HUDEP-2 (cell line): Measurements from ENCODE around the gene EIF5A2.
"Not testable (repeated sequence)": the region's sequence is repeated elsewhere in the genome, so short reads cannot be mapped to it uniquely, and the experiment has no call there.

ENCODE experiments used
- DNase-seq, 76 experiments: peaks; one replicate each; lab custom pipeline; 2025; ENCODE audit not compliant: unreplicated experiment in 76 of 76; lab: John Stamatoyannopoulos, UW

The EIF5A2 gene

DNA sequence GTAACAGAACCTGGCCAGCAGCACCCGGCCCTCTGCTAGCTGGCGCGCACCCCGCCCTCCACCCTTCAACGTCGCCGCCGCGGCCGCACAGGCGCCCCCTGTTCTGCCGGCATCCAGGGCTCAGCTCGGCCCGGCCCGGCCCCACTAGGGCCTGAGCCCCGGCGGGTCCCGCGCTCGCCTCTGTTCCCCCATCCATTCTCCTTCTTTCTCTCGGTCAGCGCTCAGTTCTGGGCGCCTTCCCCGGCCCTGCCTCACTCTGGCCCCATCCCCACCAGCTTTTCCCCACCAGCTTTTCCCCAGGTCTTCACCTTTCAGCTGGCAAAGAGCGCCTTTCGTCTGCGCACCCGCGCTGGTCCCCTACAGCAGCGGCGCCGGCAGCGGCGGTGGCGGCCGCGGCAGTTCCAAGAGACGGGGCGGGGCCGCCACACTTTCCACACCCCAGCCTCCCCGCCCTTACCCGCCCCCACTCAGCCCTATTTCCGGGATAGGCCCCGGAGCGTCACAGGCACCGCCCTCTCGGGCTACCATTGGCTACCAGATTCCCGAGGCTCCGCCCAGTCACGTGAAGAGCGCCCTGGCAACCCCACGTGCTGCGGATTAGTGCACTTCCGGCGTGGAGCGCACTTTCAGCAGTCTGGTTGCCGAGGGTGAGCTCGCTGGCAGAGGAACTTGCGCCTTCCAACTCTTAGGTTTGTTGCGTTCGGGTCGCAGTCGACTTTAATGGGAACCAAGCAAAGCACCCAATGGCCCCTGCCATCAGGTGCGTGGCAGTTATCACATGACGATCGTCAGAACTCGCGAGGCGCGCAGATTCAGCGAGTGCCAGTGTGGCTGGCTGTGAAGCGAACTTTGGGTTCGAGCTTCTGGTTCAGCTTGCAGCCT, at the start of gene EIF5A2:
EIF5A2 (minus strand) TSS at position 403 of the 882 bp plus-strand sequence. CDS start 831 bp downstream, outside the sequence.
- DNase-seq = peak; percentile 38 to 99 (median 96)

DNA sequence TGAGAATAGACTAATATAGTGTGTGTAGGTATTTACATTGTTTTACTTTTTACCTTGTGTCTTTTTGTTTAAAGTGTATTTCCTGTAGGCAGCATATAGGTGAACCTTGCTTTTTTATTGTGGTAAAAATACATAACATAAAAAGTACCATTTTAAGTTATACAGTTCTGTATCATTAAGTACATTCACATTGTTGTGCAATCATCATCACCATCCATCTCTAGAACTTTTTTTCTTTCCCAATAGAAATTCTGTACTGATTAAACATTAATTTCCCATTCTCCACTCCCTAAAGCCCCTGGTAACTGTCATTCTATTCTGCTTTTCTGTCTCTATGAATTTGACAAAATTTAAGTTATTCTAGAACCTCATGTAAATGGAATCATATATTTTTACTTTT, 48.2 kb upstream of the EIF5A2 start:
- DNase-seq = no peak

DNA sequence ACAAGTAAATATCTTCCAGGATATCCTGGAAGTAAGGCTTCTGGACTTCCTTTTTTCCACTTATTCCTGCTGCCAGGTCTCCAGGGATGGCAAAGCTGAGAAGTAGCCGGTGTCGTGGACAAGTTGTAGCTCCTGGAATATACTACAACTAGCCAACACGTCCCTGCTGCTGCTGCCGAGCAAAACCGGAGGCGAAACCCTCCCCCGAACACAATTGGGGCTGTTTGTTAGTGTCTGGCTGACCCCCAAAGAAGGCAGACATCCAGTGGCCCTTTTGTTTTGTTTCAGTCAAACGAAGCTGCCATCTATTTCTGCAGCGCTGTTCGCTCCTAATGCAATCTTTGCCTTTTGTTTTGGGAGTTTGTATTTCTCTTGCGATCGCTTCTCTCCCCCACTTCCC, 45.3 kb upstream of the EIF5A2 start:
- no peak for DNase-seq

DNA sequence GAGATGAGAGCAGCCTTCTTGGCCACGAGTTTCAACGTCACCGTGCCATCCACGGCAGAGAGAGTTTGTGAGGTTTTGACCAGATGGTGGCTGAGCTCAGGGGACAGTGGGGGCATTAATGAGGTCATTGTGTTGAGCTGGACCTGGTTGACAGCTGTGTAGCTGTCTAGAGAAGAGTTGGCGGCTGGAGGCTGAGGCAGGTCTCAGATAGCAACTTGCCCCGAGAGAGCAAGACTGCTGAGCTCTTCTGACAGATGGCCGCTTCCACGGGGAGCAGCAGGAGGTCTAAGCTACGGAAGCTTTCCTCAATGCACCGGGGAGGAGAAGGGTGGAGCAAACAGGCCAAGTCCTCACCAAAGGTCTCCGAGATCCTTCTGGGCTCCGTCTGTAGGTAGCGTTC, 44.8 kb upstream of the EIF5A2 start:
- DNase-seq = no peak

DNA sequence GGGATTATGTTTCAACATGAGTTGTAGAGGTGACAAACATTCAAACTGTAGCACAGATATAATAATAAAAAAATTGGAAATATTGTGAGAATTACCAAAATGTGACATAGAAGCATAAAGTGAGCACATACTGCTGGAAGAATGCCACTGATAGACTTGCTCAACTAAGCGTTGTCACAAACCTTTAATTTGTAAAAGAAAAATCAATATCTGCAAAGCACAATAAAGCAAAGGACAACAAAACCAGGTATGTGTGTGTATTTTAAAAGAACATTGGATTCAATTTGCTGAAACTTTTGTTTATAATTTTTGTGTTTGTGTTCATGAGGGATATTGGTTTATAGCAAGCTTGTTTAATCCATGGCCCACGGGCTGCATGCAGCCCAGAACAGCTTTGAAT, 40.8 kb upstream of the EIF5A2 start:
- no peak for DNase-seq

DNA sequence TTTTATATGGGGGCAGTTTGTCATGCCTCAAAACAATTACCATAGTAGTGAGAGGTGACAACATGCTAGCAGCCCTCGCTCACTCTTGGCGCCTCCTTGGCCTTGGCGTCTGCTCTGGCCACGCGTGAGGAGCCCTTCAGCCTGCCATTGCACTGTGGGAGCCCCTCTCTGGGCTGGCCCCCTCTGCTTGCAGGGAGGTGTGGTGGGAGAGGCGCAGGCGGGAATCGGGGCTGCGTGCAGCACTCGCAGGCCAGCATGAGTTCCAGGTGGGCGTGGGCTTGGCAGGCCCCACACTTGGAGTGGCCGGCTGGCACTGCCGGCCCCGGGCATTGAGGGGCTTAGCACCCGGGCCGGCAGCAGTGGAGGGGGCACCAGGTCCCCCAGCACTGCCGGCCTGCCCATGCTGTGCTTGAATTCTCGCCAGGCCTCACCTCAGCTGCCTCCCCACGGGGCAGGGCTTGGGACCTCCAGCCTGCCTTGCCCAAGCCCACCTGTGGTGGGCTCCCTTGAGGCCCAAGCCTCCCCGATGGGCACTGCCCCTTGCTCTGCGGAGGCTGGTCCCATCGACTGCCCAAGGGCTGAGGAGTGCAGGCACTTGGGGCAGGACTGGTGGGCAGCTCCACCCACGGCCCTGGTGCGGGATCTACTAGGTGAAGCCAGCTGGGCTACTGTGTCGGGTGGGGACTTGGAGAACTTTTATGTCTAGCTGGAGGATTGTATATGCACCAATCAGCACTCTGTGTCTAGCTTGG, 38.8 kb upstream of the EIF5A2 start:
- no peak for DNase-seq

DNA sequence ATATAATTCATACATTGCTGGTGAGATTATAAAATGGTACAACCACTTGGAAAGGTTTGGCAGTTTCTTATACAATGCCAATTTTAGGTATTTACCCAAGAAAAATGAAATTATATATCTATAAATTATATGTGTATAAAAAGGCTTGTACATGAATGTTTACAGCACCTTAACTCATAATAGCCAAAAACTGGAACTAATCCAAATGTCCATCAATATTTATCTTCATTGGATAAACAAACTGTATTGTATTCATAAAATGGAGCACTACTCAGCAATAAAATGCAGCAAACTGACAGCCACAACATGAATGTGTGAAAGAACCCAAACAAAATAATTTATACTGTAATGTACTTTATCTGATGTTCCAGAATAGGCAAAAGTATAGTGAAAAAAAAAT, 33.6 kb upstream of the EIF5A2 start:
- no peak for DNase-seq

DNA sequence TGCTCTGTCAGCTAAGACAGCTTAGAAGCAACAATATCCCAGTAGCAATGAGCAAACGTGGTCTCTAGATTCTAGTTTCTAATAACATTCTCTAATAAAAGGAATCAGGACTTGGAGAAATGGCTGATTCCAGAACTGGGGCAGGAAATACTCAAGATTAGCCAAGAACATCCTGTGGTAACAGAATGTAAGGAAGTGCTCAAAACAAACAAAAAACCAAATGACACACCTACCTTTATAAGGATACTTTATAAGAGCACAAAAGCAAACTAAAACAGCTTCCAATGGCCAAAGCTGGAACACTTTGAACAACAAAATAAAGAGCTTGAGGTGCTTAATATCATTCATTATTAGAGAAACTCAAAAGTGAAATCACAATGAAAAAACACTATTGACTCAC, 33.1 kb upstream of the EIF5A2 start:
- no peak for DNase-seq

DNA sequence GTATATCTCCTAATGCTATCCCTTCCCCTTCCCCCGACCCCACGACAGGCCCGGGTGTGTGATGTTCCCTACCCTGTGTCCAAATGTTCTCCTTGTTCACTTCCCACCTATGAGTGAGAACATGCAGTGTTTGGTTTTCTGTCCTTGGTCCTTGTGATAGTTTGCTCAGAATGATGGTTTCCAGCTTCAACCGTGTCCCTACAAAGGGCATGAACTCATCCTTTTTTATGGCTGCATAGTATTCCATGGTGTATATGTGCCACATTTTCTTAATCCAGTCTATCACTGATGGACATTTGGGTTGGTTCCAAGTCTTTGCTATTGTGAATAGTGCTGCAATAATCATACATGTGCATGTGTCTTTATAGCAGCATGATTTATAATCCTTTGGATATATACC, 24.6 kb upstream of the EIF5A2 start:
- DNase-seq = not testable (repeated sequence)

DNA sequence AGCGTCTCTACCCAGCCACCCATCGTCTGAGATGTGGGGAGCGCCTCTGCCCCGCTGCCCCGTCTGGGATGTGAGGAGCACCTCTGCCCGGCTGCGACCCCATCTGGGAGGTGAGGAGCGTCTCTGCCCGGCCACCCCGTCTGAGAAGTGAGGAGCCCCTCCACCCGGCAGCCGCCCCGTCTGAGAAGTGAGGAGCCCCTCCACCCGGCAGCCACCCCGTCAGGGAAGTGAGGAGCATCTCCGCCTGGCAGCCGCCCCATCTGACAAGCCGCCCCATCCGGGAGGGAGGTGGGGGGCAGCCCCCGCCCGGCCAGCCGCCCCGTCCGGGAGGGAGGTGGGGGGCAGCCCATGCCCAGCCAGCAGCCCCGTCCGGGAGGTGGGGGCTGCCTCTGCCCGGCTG, 15.1 kb upstream of the EIF5A2 start:
- not testable (repeated sequence) for DNase-seq

DNA sequence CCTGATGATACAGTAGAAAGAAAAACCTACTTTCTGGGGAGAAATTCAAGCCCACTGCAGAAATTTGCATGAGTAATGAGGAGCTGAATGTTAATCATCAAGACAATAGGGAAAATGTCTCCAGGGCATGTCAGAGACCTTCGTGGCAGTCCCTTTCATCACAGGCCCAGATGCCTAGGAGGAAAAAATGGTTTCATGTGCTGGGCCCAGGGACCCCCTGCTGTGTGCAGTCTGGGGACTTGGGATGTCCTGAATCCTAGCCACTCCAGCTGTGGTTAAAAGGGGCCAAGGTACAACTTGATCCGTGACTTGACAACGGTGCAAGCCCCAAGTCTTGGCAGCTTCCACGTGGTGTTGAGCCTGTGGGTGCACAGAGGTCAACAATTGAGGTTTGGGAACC, 10.3 kb upstream of the EIF5A2 start:
- DNase-seq = no peak

DNA sequence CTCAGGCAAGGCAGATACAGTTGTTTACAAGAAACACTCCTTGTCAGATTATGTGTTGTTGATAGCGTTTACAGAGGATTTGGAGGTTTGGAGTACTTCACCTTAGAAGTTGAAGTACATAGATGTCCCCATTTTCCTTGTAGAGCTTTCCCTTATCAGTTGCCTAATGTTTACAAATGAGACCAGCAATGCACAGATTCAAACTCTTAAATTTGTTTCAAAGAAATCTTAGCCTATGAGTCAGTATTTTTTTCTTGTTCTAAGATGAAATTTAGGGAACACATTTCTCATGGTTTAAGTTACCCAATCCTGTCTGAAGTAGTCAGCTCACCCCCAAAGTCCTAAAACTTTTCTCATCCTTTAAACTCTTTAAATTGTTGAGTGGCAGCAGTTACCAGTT, 6.3 kb upstream of the EIF5A2 start:
- no peak for DNase-seq

DNA sequence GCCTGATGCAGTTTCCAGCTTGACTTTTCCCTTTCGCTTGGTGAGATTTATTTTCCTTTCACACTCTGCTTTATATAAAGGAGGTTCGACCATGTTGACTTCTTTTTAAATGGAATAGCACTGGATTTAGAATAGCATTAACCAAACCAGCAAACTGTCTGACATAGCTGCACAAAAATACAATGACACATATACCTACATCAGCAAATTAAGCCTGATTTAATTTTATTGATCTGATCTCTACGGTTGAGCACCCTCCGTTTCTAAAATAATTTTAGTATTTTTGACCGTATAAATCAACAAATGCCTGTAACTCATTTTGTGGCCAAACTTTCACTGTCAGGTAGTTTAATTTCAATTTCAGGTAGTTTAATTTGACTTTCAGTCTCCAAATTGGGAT, 5.8 kb upstream of the EIF5A2 start:
- DNase-seq = no peak

DNA sequence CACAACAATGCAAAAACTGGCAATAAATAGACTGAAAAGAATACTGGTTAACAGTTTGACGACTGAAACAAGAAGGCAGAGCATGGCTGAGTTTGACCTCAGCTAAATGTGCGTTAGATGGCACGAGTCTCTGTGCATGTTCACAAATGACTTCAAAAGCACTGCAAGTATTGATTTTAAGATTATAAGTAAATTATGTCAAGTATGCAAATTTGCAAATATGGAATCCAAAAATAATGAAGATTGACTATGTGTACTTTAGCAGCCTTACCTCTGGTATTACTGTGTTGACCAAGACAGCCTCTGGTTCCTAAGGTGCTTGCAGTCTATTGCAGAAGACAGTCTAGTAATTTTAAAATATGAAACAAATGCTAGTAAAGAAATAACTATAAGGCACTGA, 2.6 kb upstream of the EIF5A2 start:
- DNase-seq = no peak

DNA sequence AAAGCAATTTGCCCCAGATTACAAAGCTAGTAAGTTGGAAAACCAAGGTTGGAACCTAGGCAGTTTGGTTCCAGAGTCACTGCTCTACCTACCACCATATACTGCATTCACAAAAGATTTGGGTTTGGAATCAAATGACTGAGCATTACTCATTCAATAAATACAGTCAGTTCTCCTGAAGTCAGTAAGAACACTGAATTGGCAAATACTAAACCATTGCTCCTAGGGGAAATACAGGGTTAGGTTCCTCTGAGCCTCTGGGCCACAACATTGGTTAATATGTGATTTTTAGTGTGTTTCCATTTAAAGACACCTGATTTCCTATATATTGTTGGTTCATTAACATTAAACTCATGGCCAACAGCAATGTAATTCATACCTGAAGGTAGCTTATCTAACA, 2.1 kb upstream of the EIF5A2 start:
- no peak for DNase-seq

DNA sequence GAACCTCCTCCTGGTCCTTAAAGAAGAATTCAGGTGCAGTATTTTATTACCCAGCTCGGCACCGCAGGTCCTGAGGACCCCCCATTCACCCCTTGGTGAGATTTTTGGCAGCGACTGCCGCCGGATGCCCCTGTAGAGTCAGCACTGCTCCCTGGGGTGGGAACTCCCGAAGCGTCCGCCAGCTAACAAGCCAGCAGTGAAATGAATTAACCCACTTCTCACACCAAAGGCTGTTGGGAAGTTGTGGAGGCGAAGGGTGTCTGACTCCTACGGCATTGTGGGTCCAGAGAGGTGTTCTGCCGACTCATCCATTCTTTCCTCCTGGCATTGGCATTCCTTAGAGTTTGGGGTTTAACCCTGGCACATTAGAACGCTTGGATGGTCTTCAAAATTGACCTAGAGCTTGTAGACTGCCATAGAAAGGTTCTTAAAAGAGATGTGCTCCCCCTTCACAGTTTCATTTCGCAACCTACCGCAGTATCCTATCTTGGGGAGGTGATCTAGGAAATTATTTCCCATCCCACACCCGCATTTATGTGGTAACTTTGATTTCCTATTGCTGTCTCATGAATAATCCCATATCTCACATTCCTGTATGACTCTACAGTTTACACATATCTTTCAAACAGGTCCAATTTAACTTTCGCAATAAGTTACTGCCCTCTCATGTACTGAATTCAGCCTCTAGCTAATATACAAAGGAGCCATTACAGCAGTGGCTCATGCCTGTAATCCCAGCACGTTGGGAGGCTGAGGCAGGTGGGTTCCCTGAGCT, 879 bp upstream of the EIF5A2 start:
- DNase-seq = no peak

DNA sequence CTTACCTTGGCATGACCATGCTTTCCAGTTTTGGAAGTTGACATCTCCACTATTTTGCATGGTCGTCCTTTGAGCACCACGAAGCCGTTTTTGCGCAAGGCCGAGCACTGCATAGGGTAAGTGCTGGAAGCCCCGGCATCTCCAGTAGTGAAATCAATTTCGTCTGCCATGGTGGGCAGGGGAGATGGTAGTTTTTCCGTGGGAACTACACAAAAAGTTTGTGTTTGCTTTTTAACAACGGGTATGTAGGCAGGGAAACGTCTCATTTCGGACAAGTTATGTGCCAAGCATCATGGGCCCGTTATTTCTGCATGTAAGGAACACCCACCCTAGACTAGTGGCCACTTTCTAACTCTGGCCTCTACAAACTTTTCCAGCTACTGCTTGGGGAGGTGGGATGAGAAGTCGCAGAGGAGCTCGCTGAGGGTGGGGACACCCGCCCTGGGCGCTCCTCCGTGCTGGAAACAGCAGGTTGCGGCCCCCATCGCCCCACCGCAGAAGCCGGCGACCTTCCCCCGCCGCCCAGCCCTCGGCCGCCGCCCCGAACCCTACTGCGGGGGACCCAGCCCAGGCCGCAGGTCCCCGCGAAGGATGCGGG, 701 bp downstream of the EIF5A2 start:
- peak in 8 of 76 experiments; percentile 1 to 45 (median 18) for DNase-seq

DNA sequence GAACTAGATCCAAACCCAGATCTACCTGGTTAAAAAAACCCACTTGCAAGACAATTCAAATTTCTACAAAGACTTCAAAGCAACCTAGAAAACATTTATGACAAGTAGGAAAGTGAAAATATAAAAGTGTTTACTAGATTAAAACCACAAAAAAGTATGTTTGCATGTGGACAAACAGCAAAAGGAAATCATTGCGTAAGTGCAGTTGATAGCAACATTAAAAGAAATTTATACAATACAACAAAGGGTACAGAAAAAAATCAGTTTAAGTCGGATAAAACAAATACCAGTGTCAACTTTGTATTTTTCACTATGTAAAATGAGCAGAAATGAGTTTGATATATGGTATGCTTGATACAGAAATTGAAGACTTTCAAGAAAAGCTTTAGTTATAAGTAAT, 2.6 kb downstream of the EIF5A2 start:
- no peak for DNase-seq

DNA sequence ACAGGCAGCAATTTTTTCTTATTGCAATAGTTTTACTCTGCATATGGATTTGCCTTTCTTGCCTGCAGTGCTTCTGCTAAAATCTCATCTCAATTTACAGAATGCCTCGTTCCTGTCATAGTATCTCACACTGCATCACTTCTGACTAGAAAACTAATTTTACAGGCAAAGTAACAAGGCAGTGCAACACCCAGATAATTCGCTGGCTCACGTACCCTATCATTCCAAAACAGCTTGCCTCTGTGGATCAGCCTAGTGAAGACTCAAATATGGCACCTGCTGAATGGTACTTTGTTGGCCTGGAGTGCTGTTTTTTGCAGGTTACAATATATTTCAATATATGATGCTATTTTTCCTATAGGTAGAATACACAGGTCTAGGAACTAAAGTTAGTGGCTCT, 5.3 kb downstream of the EIF5A2 start:
- DNase-seq = peak in 13 of 76 experiments; percentile 4 to 39 (median 17)

DNA sequence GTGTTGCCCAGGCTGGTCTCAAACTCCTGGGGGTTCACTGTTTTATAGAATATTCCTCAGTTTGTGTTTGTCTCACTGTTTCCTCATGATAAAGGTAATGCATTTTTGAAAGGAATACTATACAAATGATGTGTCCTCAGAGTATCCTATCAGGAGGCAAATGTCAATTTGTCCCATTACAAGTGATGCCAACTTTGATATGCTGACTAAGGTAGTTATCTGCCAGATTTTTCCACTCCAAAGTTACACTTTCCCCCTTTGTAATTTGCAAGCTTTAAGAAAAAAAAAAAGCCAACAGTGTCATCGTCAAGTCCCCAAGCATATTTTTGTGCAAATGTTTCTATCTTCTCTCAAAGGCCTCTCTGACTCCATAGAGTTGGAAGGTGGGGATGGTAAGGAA, 9.0 kb downstream of the EIF5A2 start:
- no peak for DNase-seq

DNA sequence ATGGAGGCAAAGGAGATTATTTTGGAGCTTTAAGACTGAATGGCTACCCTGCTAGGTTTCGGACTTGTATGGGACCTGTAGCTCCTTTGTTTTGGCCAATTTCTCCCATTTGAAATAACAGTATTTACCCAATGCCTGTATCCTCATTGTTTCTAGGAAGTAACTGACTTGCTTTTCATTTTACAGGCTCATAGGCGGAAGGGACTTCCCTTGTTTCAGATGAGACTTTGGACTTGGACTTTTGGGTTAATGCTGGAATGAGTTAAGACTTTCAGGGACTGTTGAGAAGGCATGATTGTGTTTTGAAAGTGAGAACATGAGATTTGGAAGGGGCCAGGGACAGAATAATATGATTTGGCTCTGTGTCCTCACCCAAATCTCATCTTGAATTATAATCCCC, 10.5 kb downstream of the EIF5A2 start:
- DNase-seq = no peak
